HFF-Myc (cell line): Measurements from ENCODE around the gene FAT4.

Experiments used
- DNase-seq: peaks from one replicate; pipeline ENCODE4 v3.0.0-alpha.2; 2011; ENCODE audit warnings: low read depth; ENCODE audit errors: extremely low read depth
- H3K4me3 ChIP-seq: replicated peaks from 2 replicates; pipeline ENCODE4 v1.5.1; 2011; ENCODE audit warnings: low read depth, mild to moderate bottlenecking, control low read depth, low read length
- TF ChIP-seq, protein P1 (sequence below): IDR thresholded peaks from 2 replicates; pipeline ENCODE4 v1.5.1; 2012; ENCODE audit warnings: mild to moderate bottlenecking, low read depth, low read length, control low read depth; ENCODE audit errors: missing control alignments

FAT4 gene

GRCh38 chr4:125316401-125316790 lies 1.6 kb downstream of the FAT4 start:
- peak overlapping the region; percentile 94 for H3K4me3 ChIP-seq
- DNase-seq: no peak
- TF ChIP-seq, protein P1, sequence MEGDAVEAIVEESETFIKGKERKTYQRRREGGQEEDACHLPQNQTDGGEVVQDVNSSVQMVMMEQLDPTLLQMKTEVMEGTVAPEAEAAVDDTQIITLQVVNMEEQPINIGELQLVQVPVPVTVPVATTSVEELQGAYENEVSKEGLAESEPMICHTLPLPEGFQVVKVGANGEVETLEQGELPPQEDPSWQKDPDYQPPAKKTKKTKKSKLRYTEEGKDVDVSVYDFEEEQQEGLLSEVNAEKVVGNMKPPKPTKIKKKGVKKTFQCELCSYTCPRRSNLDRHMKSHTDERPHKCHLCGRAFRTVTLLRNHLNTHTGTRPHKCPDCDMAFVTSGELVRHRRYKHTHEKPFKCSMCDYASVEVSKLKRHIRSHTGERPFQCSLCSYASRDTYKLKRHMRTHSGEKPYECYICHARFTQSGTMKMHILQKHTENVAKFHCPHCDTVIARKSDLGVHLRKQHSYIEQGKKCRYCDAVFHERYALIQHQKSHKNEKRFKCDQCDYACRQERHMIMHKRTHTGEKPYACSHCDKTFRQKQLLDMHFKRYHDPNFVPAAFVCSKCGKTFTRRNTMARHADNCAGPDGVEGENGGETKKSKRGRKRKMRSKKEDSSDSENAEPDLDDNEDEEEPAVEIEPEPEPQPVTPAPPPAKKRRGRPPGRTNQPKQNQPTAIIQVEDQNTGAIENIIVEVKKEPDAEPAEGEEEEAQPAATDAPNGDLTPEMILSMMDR: no peak

- no peak for DNase-seq
- TF ChIP-seq, protein P1: peak; percentile 32
Observed at GRCh38 chr4:125316791-125317524, 2.2 kb downstream of the FAT4 start.

GRCh38 chr4:125317525-125317877 lies 2.7 kb downstream of the FAT4 start:
- no peak for DNase-seq
- TF ChIP-seq, protein P1: peak; percentile 68
- peak overlapping the region; percentile 94 for H3K4me3 ChIP-seq

More at GRCh38 chr4:125316791-125317524, 2.2 kb downstream of the FAT4 start:
- peak overlapping the region; percentile 94 for H3K4me3 ChIP-seq

DNA sequence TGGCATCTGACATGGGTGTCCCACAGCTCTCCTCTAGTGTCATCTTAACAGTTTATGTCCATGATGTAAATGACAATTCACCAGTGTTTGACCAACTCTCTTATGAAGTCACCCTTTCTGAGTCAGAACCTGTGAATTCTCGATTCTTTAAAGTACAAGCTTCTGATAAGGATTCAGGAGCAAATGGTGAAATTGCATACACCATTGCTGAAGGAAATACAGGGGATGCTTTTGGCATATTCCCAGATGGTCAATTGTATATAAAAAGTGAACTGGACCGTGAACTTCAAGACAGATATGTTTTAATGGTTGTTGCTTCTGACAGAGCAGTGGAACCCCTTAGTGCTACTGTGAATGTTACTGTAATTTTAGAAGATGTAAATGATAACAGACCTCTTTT lies 4.6 kb downstream of the FAT4 start:
- H3K4me3 ChIP-seq: no peak overlapping the region
- TF ChIP-seq, protein P1: no peak
- no peak for DNase-seq

DNA sequence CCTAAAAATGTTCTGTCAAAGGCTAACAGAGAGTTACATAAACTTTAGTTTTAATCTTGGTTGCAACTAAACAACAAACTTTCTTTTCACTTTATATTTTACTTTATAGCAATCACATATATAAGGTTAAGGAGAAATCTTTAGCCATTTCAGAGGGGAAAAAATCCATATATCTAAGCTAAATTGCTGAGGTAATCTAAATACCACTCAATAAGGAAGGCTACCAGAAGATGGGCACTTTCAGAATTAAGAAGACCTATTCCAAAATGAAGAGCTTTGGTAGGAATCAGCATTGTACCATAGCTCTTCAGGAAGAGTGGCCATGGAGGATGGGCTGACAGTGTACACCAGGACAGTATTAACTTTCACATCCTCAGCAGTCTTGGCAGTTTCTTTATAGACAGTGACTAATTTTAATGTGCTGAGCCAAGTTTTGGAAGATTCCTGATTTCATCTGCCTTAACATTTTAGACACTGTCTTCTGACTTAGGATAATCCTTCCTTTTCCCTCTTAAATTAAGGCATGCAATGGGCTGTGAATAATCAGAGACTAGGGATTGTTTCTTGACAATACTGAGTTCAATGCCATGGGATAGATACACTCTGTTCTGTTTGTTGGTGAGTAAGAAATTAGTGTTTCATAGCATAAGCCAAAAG lies 7.1 kb downstream of the FAT4 start:
- DNase-seq: no peak
- 0 out of 2 replicates have a peak overlapping the region, but pooled peaks have one; percentile 1 for H3K4me3 ChIP-seq
- TF ChIP-seq, protein P1: no peak

DNA sequence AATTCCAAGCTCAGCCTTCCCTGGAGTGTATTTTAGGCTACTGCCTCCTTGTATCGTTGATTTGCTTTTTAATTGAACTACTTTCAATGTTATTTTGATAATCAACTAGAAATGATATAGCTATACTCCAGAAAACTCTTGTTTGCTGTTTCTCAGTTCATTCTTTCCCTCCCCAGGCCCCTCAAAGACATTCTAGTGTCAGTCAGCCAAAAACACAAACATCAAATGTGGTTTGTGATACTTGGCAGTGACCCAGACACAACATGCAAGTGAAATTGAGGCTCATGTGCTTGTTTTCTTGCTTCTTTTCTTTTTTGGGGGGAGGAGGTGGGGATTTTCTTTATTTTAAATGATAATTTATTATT lies 7.6 kb downstream of the FAT4 start:
- TF ChIP-seq, protein P1: no peak
- no peak for DNase-seq
- H3K4me3 ChIP-seq: 0 out of 2 replicates have a peak overlapping the region, but pooled peaks have one; percentile 1
